GM21737 (cell line): ENCODE data around the gene EVC2.

Experiments used
- ATAC-seq: cut with Tn5 transposase; IDR thresholded peaks from one replicate; pipeline ENCODE4 v1.9.1; 2021; ENCODE audit warnings: mild to moderate bottlenecking, moderate library complexity; ENCODE audit not compliant: unreplicated experiment

EVC2 gene

DNA sequence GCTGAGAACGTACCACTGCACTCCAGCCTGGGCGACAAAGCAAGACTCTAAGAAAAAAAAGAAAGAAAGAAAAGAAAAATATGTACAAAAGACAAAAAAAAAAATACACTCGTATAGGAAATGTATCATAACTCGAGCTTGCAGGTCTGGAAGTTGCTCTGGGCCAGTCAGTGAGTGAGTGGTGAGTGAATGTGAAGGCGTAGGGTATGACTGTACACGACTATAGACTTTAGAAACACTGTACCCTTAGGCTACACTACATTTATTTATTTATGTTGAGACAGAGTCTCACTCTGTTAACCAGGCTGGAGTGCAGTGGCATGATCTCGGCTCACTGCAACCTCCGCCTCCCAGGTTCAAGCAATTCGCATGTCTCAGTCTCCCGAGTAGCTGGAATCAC is 29.4 kb downstream of the EVC2 start:
- no peak for ATAC-seq

- no peak for ATAC-seq
These were observed 31.6 kb downstream of the EVC2 start for GRCh38 chr4:5676763-5677162.

GRCh38 chr4:5666741-5667140 is 41.6 kb downstream of the EVC2 start:
- no peak for ATAC-seq

DNA sequence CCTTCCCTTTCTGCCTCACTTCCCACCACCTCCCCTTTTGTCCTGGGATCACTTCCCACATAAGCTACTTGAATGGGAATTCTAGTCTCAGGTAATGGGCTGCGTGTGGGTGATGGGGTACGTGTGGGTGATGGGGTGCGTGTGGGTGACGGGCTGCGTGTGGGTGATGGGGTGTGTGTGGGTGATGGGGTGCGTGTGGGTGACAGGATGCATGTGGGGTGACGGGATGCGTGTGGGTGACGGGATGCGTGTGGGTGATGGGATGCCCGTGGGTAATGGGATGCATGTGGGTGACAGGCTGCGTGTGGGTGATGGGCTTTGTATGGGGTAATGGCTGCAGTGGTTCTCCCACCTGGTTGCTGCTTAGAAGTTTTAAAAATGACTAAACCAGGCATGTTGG is 43.6 kb downstream of the EVC2 start:
- no peak for ATAC-seq

DNA sequence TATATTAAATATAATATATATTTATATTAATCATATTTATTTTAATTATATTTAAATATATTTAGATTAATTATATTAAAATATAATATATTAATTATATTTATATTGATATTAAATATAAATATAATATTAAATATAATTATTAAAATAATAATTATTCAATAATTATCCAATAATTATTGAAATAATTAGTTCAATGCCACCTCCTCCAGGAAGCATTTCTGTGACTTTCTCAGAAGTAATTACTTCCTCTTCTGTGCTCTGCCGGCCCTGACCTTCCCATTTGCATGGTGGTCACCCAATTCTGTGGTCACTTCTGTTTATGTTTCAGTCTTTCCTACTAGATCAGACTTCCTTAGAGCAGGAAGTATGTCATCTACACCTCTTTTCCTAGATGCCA is 45.8 kb downstream of the EVC2 start:
- ATAC-seq = no peak

GRCh38 chr4:5661237-5661636 is 47.1 kb downstream of the EVC2 start:
- ATAC-seq = no peak

GRCh38 chr4:5660185-5660584 is 48.2 kb downstream of the EVC2 start:
- ATAC-seq = no peak

GRCh38 chr4:5658974-5659373 is 49.4 kb downstream of the EVC2 start:
- no peak for ATAC-seq

DNA sequence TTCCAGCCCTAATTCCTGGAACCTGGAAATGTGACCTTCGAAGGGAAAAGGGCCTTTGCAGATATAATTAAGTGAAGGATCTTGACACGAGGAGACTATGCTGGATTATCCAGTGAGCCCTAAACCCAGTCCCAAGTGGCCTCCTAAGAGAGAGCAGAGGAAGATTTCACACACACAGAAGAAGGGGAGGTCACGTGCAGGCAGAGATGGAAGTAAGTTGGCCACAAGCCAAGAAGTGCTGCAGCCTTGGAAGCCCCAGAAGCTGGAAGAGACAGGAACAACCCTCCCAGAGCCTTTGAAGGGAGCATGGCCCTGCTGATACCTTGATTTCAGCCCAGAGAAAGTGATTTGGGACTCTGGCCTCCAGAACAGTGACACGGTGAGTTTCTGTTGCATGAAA is 51.9 kb downstream of the EVC2 start:
- no peak for ATAC-seq

DNA sequence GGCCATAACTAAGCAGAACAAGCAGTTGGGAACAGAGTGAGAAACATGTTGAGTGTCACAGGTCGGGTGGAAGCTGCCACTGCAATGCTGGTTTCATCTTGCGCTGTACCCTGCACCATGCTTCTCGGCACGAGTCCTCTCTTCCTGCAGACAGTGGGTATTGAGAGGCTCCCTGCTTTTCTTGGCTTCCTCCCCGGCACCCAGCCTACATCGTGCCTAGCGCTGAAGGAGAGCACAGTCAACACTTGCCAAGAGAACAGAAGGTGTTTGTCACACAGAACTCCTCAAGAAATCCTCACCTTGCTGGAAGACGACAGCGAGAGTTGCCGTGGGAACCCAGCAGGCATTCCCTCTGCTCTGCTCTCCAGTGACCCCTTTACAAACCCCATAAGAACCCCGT is 53.6 kb downstream of the EVC2 start:
- no peak for ATAC-seq

- no peak for ATAC-seq
These were observed 57.3 kb downstream of the EVC2 start for GRCh38 chr4:5651089-5651488.

GRCh38 chr4:5650040-5650439 is 58.3 kb downstream of the EVC2 start:
- ATAC-seq = no peak

DNA sequence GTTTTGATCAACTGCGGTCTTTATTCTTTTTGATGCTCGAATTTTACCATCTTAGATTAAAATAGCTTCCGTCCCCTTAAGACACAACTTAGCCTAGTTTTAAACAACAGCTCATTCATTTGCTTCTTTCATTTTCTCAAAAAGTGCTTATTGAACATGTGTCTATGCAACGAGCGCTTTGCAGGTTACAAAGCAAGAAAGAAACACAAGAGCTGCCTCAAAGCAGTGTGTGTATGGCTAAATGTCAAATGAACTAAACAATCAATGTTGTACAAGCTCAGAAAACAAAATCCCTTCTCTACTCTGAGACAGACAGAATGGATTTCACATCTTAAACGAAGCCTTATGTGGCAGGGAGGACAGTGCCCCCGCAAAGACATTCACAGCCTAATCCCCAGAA is 61.0 kb downstream of the EVC2 start:
- no peak for ATAC-seq

GRCh38 chr4:5640096-5640495 is 68.3 kb downstream of the EVC2 start:
- ATAC-seq = no peak

GRCh38 chr4:5639556-5639955 is 68.8 kb downstream of the EVC2 start:
- ATAC-seq = no peak

GRCh38 chr4:5638976-5639375 is 69.4 kb downstream of the EVC2 start:
- ATAC-seq = no peak

- ATAC-seq = no peak
These were observed 70.0 kb downstream of the EVC2 start for GRCh38 chr4:5638316-5638715.

- no peak for ATAC-seq
These were observed 71.3 kb downstream of the EVC2 start for GRCh38 chr4:5636766-5637670.

GRCh38 chr4:5635826-5636195 is 72.5 kb downstream of the EVC2 start:
- no peak for ATAC-seq

DNA sequence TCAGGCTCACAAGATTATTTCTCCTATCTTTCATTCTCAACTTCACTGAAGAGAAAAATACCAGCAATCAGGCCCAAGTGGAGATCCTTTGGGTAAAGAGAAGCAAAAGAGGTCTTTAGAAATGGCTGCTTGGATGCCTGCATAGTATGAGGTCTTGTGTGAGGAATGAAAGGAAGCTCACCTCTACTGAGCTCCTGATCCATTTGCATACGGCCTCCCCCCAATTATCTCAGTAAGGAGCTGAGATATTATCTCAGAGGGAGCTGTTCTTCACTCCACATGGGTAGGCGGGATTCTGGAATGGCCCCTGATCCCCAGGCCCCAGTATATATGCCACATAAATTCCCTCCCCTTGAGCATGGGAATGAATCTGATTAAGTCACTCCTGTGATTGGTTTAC is 75.8 kb downstream of the EVC2 start:
- no peak for ATAC-seq

GRCh38 chr4:5632066-5632440 is 76.3 kb downstream of the EVC2 start:
- ATAC-seq = no peak

GRCh38 chr4:5631352-5632065 is 76.8 kb downstream of the EVC2 start:
- no peak for ATAC-seq
